HG02763 (cell line): ENCODE results near the gene KRTAP4-2.
"Not testable (repeated sequence)": the region's sequence is repeated elsewhere in the genome, so short reads cannot be mapped to it uniquely, and the experiment has no call there.

ENCODE experiments used
- ATAC-seq: cut with Tn5 transposase; IDR thresholded peaks from one replicate; pipeline ENCODE4 v1.9.1; 2021; ENCODE audit warnings: mild to moderate bottlenecking, moderate library complexity; ENCODE audit not compliant: unreplicated experiment

KRTAP4-2 gene

DNA sequence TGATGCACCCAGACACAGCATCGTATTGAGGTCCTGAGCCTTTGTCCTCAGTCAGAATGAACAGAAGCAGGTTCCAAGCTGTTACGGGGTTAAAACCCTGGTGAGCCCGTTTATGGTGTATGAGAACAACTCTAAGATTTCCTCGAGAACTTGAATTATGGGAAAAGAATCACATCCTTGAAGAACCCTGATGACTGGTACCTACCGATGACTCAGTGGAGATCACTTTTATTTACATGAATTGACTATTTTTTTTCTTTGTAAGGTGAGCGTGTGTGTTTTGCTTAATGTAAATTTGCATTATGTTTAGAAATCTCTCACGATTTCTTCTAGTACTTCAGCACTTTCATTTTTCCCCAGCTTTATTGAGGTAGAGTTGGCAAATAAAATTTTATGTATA is 14.2 kb downstream of the KRTAP4-2 start:
- ATAC-seq = no peak

DNA sequence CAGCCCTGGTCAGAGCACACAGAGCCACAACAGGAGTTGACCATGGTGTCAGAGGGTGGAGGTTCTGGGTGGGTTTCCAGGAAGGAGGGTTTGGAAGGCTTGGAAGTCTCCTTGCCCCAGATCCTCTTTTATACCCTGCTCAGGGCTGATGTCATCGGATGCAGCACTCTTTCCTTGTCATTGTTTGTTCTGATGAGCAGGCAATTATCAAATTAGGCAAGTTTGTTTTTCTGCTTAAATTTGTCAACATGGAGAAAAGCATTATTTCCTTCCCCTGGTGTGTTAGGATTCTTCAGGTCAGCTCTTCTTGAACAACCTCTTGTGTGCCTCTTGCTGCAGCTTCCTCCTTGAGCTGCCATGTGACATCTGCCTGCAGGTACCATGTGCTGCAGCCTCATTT is 17.4 kb downstream of the KRTAP4-2 start, which contains the start of gene KRTAP4-4:
KRTAP4-4 (minus strand) TSS at position 101 of the 400 bp plus-strand sequence; CDS start at position 44, 57 bp downstream.
- ATAC-seq = no peak

DNA sequence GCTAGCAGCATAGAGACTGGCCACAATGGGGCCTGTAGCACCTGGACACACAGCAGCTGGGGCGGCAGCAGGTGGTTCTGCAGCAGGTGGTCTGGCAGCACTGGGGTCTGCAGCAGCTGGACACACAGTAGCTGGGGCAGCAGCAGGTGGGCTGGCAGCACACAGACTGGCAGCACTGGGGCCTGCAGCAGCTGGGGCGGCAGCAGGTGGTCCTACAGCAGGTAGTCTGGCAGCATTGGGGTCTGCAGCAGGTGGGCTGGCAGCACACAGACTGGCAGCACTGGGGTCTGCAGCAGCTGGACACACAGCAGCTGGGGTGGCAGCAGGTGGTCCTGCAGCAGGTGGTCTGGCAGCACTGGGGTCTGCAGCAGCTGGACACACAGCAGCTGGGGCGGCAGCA is 17.8 kb downstream of the KRTAP4-2 start:
- ATAC-seq = not testable (repeated sequence)

DNA sequence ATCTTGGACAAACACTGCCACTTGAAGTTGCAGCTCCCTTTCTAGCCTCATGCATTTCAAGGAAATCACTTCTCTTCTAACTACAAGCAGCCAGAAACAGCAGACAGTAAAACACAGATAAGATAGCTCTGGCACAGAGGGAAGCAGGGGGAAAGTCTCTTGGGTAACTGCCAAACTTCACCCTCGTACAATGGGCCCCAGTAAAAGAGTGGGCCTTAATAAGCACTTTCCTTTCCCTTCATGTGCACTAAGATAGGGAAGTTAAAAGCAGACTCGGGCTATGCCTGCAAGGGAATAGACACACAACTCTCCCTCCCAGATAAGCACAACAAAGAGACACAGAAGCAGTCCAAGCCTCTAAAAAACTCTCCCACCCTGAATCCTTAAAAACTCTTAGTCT is 24.2 kb downstream of the KRTAP4-2 start:
- no peak for ATAC-seq

- ATAC-seq = no peak
Measured at GRCh38 chr17:41151525-41151924, 26.5 kb downstream of the KRTAP4-2 start.

DNA sequence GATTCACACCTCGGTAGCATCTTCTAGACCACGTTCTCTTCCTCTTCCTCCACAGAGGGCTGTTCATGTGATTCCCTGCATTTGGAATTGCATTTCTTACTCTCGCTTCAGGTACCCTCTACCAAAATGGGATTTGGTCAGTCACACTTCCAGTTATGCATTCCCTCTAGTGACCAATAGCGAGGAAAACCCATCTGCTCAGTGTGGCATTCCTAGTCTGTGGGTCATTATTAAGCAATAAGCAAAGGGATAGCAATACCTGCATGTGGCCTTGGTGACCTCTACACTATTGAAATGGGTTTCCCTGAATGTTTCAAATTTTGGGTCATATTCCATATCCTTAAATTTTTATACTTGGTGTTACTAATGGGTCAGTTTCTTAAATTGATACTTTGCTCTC is 28.0 kb downstream of the KRTAP4-2 start:
- no peak for ATAC-seq

DNA sequence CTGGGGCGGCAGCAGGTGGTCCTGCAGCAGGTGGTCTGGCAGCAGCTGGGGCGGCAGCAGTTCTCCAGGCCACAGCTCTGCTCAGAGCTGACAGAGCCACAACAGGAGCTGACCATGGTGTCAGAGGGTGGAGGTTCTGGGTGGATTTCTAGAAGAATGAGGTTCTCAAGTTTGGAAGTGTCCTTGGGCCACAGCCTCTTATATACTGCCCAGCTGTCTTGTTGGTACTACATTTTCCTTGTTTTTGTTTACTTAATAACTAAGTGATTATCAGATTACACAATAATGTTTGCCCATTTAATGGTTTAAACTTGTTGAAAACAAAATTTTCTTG is 28.4 kb downstream of the KRTAP4-2 start, which contains the start of gene KRTAP4-5:
KRTAP4-5 (minus strand) TSS at position 174 of the 334 bp plus-strand sequence; CDS start at position 116, 58 bp downstream.
- ATAC-seq = no peak

GRCh38 chr17:41148971-41149651 is 28.9 kb downstream of the KRTAP4-2 start:
- ATAC-seq = not testable (repeated sequence)

GRCh38 chr17:41147531-41148204 is 30.4 kb downstream of the KRTAP4-2 start:
- no peak for ATAC-seq

DNA sequence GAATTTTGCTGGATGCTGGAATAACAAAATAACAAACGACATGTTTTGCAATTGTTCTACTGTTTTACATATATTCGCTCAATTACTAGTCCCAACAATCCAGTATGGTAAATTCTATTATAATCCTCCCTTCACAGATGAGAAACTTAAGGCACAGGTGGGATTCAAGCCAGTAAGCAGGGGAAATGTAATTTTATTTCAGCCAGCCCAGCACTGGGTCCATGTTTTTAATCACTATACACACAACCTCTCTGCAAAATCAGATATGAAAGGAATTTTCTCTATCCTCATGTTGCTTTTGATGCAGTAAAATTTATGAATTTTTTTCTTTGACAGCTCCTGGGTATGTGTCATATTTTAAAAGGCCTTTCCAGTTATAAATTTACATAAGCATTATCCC is 32.8 kb downstream of the KRTAP4-2 start:
- ATAC-seq = no peak

DNA sequence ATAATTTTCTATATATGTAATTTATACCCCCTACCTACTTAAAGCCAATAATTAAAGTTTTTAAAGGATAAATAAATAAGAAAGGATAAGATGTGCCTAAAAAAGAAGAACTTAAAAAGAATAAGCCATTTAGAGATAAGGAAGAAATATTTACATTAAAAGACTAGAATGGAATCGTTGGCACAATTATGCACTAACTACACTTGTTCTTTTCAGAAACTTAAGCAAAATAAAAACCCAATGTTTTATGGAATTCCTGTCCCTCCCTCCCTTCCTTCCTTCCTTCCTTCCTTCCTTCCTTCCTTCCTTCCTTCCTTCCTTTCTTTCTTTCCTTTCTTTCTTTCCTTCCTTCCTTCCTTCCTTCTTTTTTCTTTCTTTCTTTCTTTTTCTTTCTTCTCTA is 33.2 kb downstream of the KRTAP4-2 start:
- ATAC-seq = no peak

- ATAC-seq = no peak
Measured at GRCh38 chr17:41141361-41141760, 36.7 kb downstream of the KRTAP4-2 start.

GRCh38 chr17:41140360-41141131 is 37.5 kb downstream of the KRTAP4-2 start, which contains the start of gene KRTAP4-6:
Gene KRTAP4-6, minus strand, starts transcription at chr17:41140544. Its CDS starts 57 bp downstream, at chr17:41140487.
- ATAC-seq = no peak

GRCh38 chr17:41139865-41140264 is 38.2 kb downstream of the KRTAP4-2 start:
- not testable (repeated sequence) for ATAC-seq

- ATAC-seq = no peak
Measured at GRCh38 chr17:41133880-41134735, 43.9 kb downstream of the KRTAP4-2 start.

DNA sequence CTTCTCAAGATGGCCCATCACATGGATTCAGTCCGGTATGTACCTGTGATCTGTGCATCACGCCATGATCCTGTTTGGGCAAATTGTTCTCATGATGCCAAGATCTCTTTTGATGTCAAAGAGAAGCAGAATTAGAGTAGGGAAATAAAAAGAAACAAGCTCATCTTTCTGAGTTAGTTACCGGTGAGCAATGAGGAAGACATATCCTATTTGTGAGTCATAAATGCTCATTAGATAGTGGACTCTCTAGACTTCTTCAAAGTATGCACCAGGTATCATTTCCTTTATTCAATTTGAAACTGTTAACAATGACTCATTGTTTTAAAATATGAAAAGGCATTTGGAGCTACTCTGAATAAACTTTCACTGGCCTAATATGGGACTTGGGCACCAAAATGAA is 46.0 kb downstream of the KRTAP4-2 start:
- no peak for ATAC-seq
